Common myeloid progenitor, CD34-positive (primary cell): ENCODE measurements around the gene VDAC1.
"Not testable (repeated sequence)": the region's sequence is repeated elsewhere in the genome, so short reads cannot be mapped to it uniquely, and the experiment has no call there.

Experiments used
- CTCF ChIA-PET: fragments of 350-600 bp; sonication (Branson Sonifier 250); formaldehyde crosslinking; loops from one replicate; lab custom pipeline; 2021; ENCODE audit warnings: antibody characterized with exemption; lab: Charles Lee
- POLR2A ChIA-PET: fragments of 350-600 bp; sonication (Branson Sonifier 250); formaldehyde crosslinking; loops from one replicate; lab custom pipeline; 2021; ENCODE audit warnings: antibody characterized with exemption; lab: Charles Lee
- DNase-seq, 3 donors: peaks; one replicate each; pipeline versions ENCODE4 v3.0.0 to v3.0.0-alpha.2; 2013
- H3K27ac ChIP-seq, 2 experiments: 1 replicate in 1 of 2; 2 replicates in 1 of 2; pipeline ENCODE4 v1.7.0; 2013; ENCODE audit warnings: inconsistent platforms in 2 of 2, low read length in 2 of 2, mild to moderate bottlenecking in 2 of 2, low read depth in 1 of 2, moderate library complexity in 1 of 2; ENCODE audit not compliant: severe bottlenecking in 2 of 2, insufficient read depth in 1 of 2, poor library complexity in 1 of 2
- H3K27me3 ChIP-seq, 5 experiments: replicated peaks in 2 of 5; 1 replicate in 3 of 5; 2 replicates in 2 of 5; pipeline versions ENCODE4 v1.6.1 to v1.7.0; 2013; ENCODE audit warnings: low read length in 4 of 5, mild to moderate bottlenecking in 2 of 5, moderate library complexity in 2 of 5, inconsistent platforms in 1 of 5; ENCODE audit not compliant: insufficient read depth in 5 of 5, control insufficient read depth in 4 of 5
- H3K36me3 ChIP-seq, 4 experiments: 1 replicate in 2 of 4; 2 replicates in 2 of 4; pipeline versions ENCODE4 v1.6.1 to v1.7.0; 2013; ENCODE audit warnings: low read length in 3 of 4, control low read depth in 1 of 4, mild to moderate bottlenecking in 1 of 4; ENCODE audit not compliant: control insufficient read depth in 4 of 4, insufficient read depth in 4 of 4
- H3K4me1 ChIP-seq, 4 experiments: 1 replicate in 3 of 4; 2 replicates in 1 of 4; pipeline versions ENCODE4 v1.6.1 to v1.7.1; 2013; ENCODE audit warnings: low read length in 3 of 4, mild to moderate bottlenecking in 3 of 4, control low read depth in 1 of 4, inconsistent platforms in 1 of 4, moderate library complexity in 1 of 4; ENCODE audit not compliant: control insufficient read depth in 4 of 4, insufficient read depth in 4 of 4; ENCODE audit errors: control extremely low read depth in 1 of 4
- H3K4me3 ChIP-seq, 7 experiments: 1 replicate in 4 of 7; 2 replicates in 3 of 7; pipeline versions ENCODE4 v1.5.1 to v1.7.0; 2013; ENCODE audit warnings: mild to moderate bottlenecking in 7 of 7, low read length in 6 of 7, moderate library complexity in 6 of 7, inconsistent platforms in 2 of 7, low read depth in 2 of 7, control low read depth in 1 of 7; ENCODE audit not compliant: insufficient read depth in 4 of 7, control insufficient read depth in 1 of 7; ENCODE audit errors: extremely low read depth in 1 of 7
- H3K9me3 ChIP-seq, 5 experiments: 1 replicate in 4 of 5; 2 replicates in 1 of 5; pipeline versions ENCODE4 v1.6.1 to v1.7.1; 2013; ENCODE audit warnings: low read length in 4 of 5, mild to moderate bottlenecking in 2 of 5, inconsistent platforms in 1 of 5, low read depth in 1 of 5, moderate library complexity in 1 of 5; ENCODE audit not compliant: control insufficient read depth in 4 of 5, insufficient read depth in 2 of 5; ENCODE audit errors: control extremely low read depth in 1 of 5
- WGBS: methylation state at CpG from one replicate; pipeline ENCODE4 v1.1.5; 2013; ENCODE audit not compliant: insufficient coverage; 5-methylcytosine and 5-hydroxymethylcytosine counted together

Gene VDAC1

DNA sequence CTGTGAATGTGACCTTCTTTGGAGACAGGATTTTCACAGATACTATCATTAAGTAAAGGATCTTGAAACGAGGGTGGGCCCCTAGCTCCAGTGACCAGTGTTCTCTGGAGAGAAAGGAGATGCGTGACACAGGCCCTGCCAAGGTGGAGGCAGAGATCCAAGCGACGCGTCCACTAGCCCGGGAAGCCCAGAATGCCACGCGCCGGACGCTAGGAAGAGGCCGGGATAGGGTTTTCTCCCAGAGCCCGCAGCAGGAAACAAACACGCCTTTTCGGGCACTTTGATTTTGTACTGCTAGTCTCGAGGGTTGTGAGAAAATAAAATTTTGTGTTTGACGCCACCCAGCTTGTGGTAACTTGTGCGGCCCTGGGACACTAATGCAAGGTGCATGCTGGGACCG is 29.6 kb upstream of the VDAC1 start:
- WGBS = 94% methylated on average over 18 of the region's 18 CpGs
- H3K4me3 ChIP-seq = no peak overlapping the region
- no peak for DNase-seq
- H3K4me1 ChIP-seq = no peaks in the 10 kb centered on the region
- no peaks in the 10 kb centered on the region for H3K9me3 ChIP-seq
- ChIA-PET CTCF (interaction anchor here (1.2 to 3.4 kb wide), 5 partner anchors 9 to 107 kb away, joined by 3 to 20 read pairs (median 5); no protein-coding TSS in a partner anchor), POLR2A (interaction anchor here (1.2 kb wide), 1 partner anchor 29 kb away, joined by 12 read pairs; no protein-coding TSS in a partner anchor)
- H3K27ac ChIP-seq = no peak overlapping the region
- H3K27me3 ChIP-seq = no peaks in the 10 kb centered on the region
- H3K36me3 ChIP-seq = no peaks in the 10 kb centered on the region

DNA sequence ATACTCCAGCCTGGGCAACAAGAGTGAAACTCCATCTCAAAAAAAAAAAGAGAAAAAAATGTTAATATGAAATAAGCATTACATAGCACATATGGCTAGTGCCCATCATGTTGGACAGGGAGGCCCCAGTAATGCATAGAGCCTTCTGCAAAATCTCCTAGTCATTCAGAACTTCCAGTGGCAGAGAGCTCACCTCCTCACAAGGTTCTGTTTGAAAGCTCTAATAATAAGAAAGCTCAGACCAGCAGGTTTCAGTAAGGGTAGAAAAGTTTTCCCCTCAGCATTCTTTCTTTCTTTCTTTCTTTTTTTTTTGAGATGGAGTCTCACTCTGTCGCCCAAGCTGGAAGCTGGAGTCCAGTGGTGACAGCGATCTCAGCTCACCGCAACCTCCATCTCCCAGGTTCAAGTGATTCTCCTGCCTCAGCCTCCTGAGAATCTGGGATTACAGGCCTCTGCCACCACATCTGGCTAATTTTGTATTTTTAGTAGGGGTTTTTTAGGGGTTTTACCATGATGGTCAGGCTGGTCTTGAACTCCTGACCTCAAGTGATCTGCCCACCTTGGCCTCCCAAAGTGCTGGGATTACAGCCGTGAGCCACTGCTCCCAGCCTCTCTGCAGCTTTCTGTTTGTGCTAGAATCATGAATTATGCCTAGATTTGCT is 25.7 kb upstream of the VDAC1 start:
- H3K27ac ChIP-seq, H3K9me3 ChIP-seq, H3K4me3 ChIP-seq, DNase-seq, POLR2A ChIA-PET, H3K27me3 ChIP-seq, H3K4me1 ChIP-seq, H3K36me3 ChIP-seq: not testable (repeated sequence)
- CTCF ChIA-PET = interaction anchor here (0.8 to 1.1 kb wide), 3 partner anchors 9 to 575 kb away, joined by 3 to 6 read pairs (median 3); no protein-coding TSS in a partner anchor
- WGBS = 100% methylated on average over 1 of the region's 4 CpGs

DNA sequence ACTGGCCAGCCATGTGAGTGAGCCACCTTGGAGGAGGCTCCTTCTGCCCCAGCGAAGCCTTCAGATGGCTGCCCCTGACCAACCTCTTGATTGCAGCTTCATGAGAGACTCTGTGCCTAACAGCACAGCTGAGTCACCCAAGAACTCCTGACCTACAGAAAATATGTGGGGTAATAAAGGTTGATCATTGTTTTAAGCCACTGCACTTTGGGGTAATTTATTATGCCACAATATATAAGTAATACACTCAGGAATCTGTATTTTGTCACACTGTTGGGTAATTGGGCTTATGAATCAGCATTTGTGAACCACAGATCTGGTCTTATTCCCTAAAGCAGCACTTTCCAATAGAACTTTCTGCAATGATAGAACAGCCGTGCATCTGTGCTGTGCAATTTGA is 24.4 kb upstream of the VDAC1 start:
- CTCF ChIA-PET = interaction anchor here (3.6 kb wide), 1 partner anchor 11 kb away, joined by 26 read pairs; no protein-coding TSS in a partner anchor
- H3K27me3 ChIP-seq = no peaks in the 10 kb centered on the region
- no peak overlapping the region for H3K27ac ChIP-seq
- POLR2A ChIA-PET = no interaction called here
- no CpG with 5 or more reads among the region's 2 CpGs for WGBS
- no peaks in the 10 kb centered on the region for H3K9me3 ChIP-seq
- no peak overlapping the region for H3K4me3 ChIP-seq
- DNase-seq = no peak
- H3K4me1 ChIP-seq = no peaks in the 10 kb centered on the region
- H3K36me3 ChIP-seq = no peaks in the 10 kb centered on the region

DNA sequence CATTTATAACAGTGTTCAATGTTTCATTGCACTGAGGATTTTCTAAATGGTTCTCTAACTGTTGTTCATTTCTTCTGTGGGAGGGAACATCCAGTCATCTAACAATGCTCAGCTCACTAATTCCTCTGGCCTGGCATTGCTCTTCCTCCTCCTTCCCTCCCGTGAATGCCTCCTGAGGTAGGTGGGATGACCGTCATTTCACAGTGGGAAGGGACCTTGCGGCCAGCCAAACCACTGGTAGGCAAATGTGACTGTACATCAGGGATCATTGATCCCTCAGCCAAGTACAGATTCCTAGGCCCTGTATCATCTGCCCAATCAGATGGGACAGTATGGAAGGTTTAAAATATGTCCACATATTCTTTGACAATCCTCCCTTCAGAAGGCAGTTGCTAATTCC is 23.7 kb upstream of the VDAC1 start:
- POLR2A ChIA-PET = no interaction called here
- 100% methylated on average over 3 of the region's 3 CpGs for WGBS
- Histone ChIP-seq H3K9me3 (no peaks in the 10 kb centered on the region), H3K27ac (no peak overlapping the region), H3K4me3 (no peak overlapping the region), H3K27me3 (no peaks in the 10 kb centered on the region), H3K4me1 (no peaks in the 10 kb centered on the region), H3K36me3 (no peaks in the 10 kb centered on the region)
- DNase-seq = no peak
- CTCF ChIA-PET = interaction anchor here (0.7 to 3.6 kb wide), 3 partner anchors 12 to 36 kb away, joined by 3 to 26 read pairs (median 8); no protein-coding TSS in a partner anchor

DNA sequence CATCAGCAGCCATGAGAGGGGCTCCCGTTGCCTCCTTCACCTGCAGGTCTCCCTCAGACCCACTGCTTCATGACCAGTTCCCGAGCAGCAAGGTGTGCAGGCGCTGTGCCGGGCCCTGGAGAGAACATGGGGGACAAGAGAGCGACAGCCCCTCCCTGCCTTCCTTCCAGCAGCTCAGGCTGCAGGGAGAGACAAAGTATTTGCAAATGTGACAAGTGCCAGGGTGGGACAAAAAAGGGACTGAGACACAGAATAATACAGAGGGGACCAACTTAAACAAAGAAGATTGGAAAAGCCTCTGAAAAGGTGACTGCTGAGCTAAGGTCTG is 22.5 kb upstream of the VDAC1 start:
- 96% methylated on average over 4 of the region's 5 CpGs for WGBS

DNA sequence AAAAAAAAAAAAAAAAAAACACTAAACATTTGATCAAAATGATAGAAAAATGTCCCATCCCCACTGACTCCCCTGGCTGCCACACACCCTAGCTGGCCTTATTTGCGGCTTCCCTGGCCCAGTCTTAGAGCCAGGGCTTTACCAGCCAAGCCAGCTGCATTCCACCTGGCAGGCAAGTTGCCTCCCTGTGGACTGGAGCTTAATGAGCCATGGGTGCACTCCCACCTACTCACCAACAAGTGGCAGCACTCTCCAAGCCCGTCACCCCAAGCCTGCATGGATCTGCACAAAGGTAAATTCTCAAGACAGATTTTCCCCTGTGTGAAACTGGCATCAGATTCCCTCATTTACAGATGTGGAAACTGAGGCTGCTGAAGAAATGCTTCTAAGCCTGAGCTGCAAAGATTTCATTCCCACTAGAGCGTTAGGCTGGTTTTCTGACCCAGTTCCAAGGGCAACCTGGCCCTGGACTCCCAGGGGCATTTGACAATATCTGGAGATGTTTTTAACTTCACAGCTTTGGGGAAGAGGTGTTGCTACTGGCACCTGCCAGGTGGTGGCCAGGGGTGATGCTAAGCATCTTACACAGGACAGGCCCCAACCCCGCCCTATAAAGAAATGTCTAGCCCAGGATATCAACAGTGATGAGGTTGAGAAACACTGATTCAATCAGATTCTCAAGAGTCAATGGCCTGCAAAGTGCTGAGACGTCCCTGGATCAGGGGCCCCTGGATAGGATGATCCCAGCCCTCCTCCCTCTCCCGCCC is 21.9 kb upstream of the VDAC1 start:
- DNase-seq = peak; percentile 69 to 82 (median 82)
- no peaks in the 10 kb centered on the region for H3K27me3 ChIP-seq
- H3K4me3 ChIP-seq = no peak overlapping the region
- 75% methylated on average over 5 of the region's 6 CpGs for WGBS
- CTCF ChIA-PET = interaction anchor here (0.9 to 4.1 kb wide), 14 partner anchors 9 to 126 kb away, joined by 3 to 26 read pairs (median 4); no protein-coding TSS in a partner anchor
- no peaks in the 10 kb centered on the region for H3K4me1 ChIP-seq
- no peaks in the 10 kb centered on the region for H3K9me3 ChIP-seq
- POLR2A ChIA-PET = interaction anchor here (0.5 kb wide), 2 partner anchors 138 to 778 kb away, joined by 3 to 4 read pairs; no protein-coding TSS in a partner anchor
- H3K36me3 ChIP-seq = no peaks in the 10 kb centered on the region
- H3K27ac ChIP-seq = no peak overlapping the region

More for the DNA sequence above, 22.5 kb upstream of the VDAC1 start:
- Histone ChIP-seq H3K4me3 (no peak overlapping the region), H3K9me3 (no peaks in the 10 kb centered on the region), H3K4me1 (no peaks in the 10 kb centered on the region), H3K27me3 (no peaks in the 10 kb centered on the region), H3K27ac (no peak overlapping the region), H3K36me3 (no peaks in the 10 kb centered on the region)
- ChIA-PET CTCF (interaction anchor here (1.1 to 4.1 kb wide), 9 partner anchors 8 to 126 kb away, joined by 3 to 26 read pairs (median 4); no protein-coding TSS in a partner anchor), POLR2A (no interaction called here)
- DNase-seq = no peak

DNA sequence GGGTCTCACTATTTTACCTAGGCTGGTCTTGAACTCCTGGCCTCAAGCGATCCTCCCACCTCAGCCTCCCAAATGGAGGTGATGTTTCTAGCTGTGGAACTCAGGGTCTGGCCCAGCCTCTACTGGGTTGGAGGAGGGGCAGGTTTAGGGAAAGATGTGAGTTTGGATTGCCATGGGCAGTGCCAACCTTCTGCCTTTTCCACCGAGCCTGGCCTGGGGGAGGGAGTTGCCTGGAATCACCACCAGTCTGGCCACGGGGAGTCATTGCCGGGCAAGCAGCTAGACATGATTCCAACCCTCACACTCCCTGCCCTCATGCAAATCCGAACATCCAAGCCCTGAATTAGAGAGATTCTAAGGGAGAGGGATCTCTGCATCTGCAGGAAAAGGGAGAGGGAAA is 21.0 kb upstream of the VDAC1 start:
- no peaks in the 10 kb centered on the region for H3K4me1 ChIP-seq
- WGBS = 100% methylated on average over 1 of the region's 5 CpGs
- no peak for DNase-seq
- no peak overlapping the region for H3K4me3 ChIP-seq
- ChIA-PET POLR2A (no interaction called here), CTCF (interaction anchor here (0.7 to 4.1 kb wide), 13 partner anchors 9 to 127 kb away, joined by 3 to 26 read pairs (median 5); no protein-coding TSS in a partner anchor)
- no peaks in the 10 kb centered on the region for H3K36me3 ChIP-seq
- H3K27me3 ChIP-seq = peaks cover 0 to 2% (median 0%) of the 10 kb centered on the region in 5 experiments
- H3K27ac ChIP-seq = no peak overlapping the region
- no peaks in the 10 kb centered on the region for H3K9me3 ChIP-seq
